Measurements from ENCODE around the gene TMEM17.

GRCh38 chr2:62498739-62499138 lies 7.3 kb downstream of the TMEM17 start:
- TF ChIP-seq POLR2AphosphoS5 (IDR thresholded peaks at IDR 0.05): no peak
- TF ChIP-seq POLR2A (IDR thresholded peaks at IDR 0.05): no peak
